DMS 273 (cell line): ENCODE data around the gene SOX6.
"Not testable (repeated sequence)": the region's sequence is repeated elsewhere in the genome, so short reads cannot be mapped to it uniquely, and the experiment has no call there.

ENCODE experiments used
- DNase-seq: peaks from one replicate; lab custom pipeline; 2025; ENCODE audit not compliant: unreplicated experiment; lab: John Stamatoyannopoulos, UW

Gene SOX6

GRCh38 chr11:16110886-16111285 lies 245.5 kb downstream of the SOX6 start:
- no peak for DNase-seq

GRCh38 chr11:16099343-16099900 lies 256.9 kb downstream of the SOX6 start:
- no peak for DNase-seq

GRCh38 chr11:16098526-16099205 lies 257.7 kb downstream of the SOX6 start:
- no peak for DNase-seq

- DNase-seq, result no peak
Observed at GRCh38 chr11:16097543-16097942, 258.8 kb downstream of the SOX6 start.

- no peak for DNase-seq
Observed at GRCh38 chr11:16096336-16096735, 260.0 kb downstream of the SOX6 start.

- DNase-seq, result no peak
Observed at GRCh38 chr11:16095756-16096155, 260.6 kb downstream of the SOX6 start.

- DNase-seq, result no peak
Observed at GRCh38 chr11:16093889-16094653, 262.3 kb downstream of the SOX6 start.

- DNase-seq, result no peak
Observed at GRCh38 chr11:16091862-16092261, 264.5 kb downstream of the SOX6 start.

- no peak for DNase-seq
Observed at GRCh38 chr11:16089481-16089880, 266.9 kb downstream of the SOX6 start.

- DNase-seq, result no peak
Observed at GRCh38 chr11:16088774-16089173, 267.6 kb downstream of the SOX6 start.

GRCh38 chr11:16087886-16088285 lies 268.5 kb downstream of the SOX6 start:
- DNase-seq, result no peak

- DNase-seq, result peak; percentile 64
Observed at GRCh38 chr11:16086229-16086819, 270.0 kb downstream of the SOX6 start.

- peak; percentile 66 for DNase-seq
Observed at GRCh38 chr11:16082095-16083055, 274.0 kb downstream of the SOX6 start.

- no peak for DNase-seq
Observed at GRCh38 chr11:16081382-16082094, 274.8 kb downstream of the SOX6 start.

- no peak for DNase-seq
Observed at GRCh38 chr11:16080688-16081381, 275.5 kb downstream of the SOX6 start.

- DNase-seq, result peak; percentile 74
Observed at GRCh38 chr11:16078936-16079335, 277.4 kb downstream of the SOX6 start.

GRCh38 chr11:16070573-16070972 lies 285.8 kb downstream of the SOX6 start:
- DNase-seq, result no peak

- not testable (repeated sequence) for DNase-seq
Observed at GRCh38 chr11:16067268-16067667, 289.1 kb downstream of the SOX6 start.

- DNase-seq, result no peak
Observed at GRCh38 chr11:16059332-16059731, 297.0 kb downstream of the SOX6 start.
